ENCODE results near the gene SCAF8.
"Not testable (repeated sequence)": the region's sequence is repeated elsewhere in the genome, so short reads cannot be mapped to it uniquely, and the experiment has no call there.

SCAF8 gene

GRCh38 chr6:154715446-154715845 is 17.8 kb upstream of the SCAF8 start:
- no peak overlapping the region for H3K18ac ChIP-seq (ENCODE audit: low read length)
- H3K4me2 ChIP-seq (ENCODE audit: low read length) = no peak overlapping the region
- no peak overlapping the region for H3K4me3 ChIP-seq (ENCODE audit: low read length)
- H2AK5ac ChIP-seq (ENCODE audit: low read length) = no peak overlapping the region
- no peak for DNase-seq
- no peak overlapping the region for H4K8ac ChIP-seq (ENCODE audit: low read depth, low read length)
- no peaks in the 10 kb centered on the region for H3K27me3 ChIP-seq (ENCODE audit: insufficient read depth, low read length, poor library complexity)
- no peak overlapping the region for H4K5ac ChIP-seq (ENCODE audit: low read length)
- H3K4ac ChIP-seq (ENCODE audit: low read depth, low read length) = no peak overlapping the region
- H2BK15ac ChIP-seq (replicated peaks; ENCODE audit: low read depth) = no peak overlapping the region
- H3K36me3 ChIP-seq (ENCODE audit: control insufficient read depth, insufficient read depth, low read length) = no peaks in the 10 kb centered on the region
- no peaks in the 10 kb centered on the region for H3K79me1 ChIP-seq (ENCODE audit: low read length)
- H3K9ac ChIP-seq (ENCODE audit: low read length) = no peak overlapping the region
- H3K27ac ChIP-seq (ENCODE audit: low read depth, low read length) = no peak overlapping the region
- no CpG with 5 or more reads among the region's 1 CpG for WGBS (ENCODE audit: extremely low coverage, insufficient coverage, low lambda C conversion rate)
- H2BK5ac ChIP-seq (ENCODE audit: low read length) = no peak overlapping the region
- no peak overlapping the region for H2BK120ac ChIP-seq (ENCODE audit: low read depth, low read length)
- H3K23ac ChIP-seq (ENCODE audit: low read length) = no peak overlapping the region
- no peaks in the 10 kb centered on the region for H3K4me1 ChIP-seq (ENCODE audit: control insufficient read depth, low read depth, low read length)
- no peaks in the 10 kb centered on the region for H3K79me2 ChIP-seq (ENCODE audit: control insufficient read depth, insufficient read depth, low read length)
- H3K56ac ChIP-seq (ENCODE audit: low read length) = no peak overlapping the region

- H3K79me2 ChIP-seq (ENCODE audit: control insufficient read depth, insufficient read depth, low read length); H4K5ac ChIP-seq (ENCODE audit: low read length); H3K79me1 ChIP-seq (ENCODE audit: low read length); H2BK15ac ChIP-seq (replicated peaks; ENCODE audit: low read depth); H3K27me3 ChIP-seq (ENCODE audit: insufficient read depth, low read length, poor library complexity); H2BK5ac ChIP-seq (ENCODE audit: low read length); H4K8ac ChIP-seq (ENCODE audit: low read depth, low read length); H3K56ac ChIP-seq (ENCODE audit: low read length); DNase-seq; H3K9ac ChIP-seq (ENCODE audit: low read length); H3K27ac ChIP-seq (ENCODE audit: low read depth, low read length); H3K23ac ChIP-seq (ENCODE audit: low read length); H2BK120ac ChIP-seq (ENCODE audit: low read depth, low read length); H3K4me2 ChIP-seq (ENCODE audit: low read length); H2AK5ac ChIP-seq (ENCODE audit: low read length); H3K18ac ChIP-seq (ENCODE audit: low read length); H3K36me3 ChIP-seq (ENCODE audit: control insufficient read depth, insufficient read depth, low read length); H3K4me3 ChIP-seq (ENCODE audit: low read length); H3K4ac ChIP-seq (ENCODE audit: low read depth, low read length); H3K4me1 ChIP-seq (ENCODE audit: control insufficient read depth, low read depth, low read length): not testable (repeated sequence)
- no CpG with 5 or more reads among the region's 8 CpGs for WGBS (ENCODE audit: extremely low coverage, insufficient coverage, low lambda C conversion rate)
Observed at GRCh38 chr6:154716350-154716749, 16.9 kb upstream of the SCAF8 start.

- no CpG with 5 or more reads among the region's 4 CpGs for WGBS (ENCODE audit: extremely low coverage, insufficient coverage, low lambda C conversion rate)
- Histone ChIP-seq H3K36me3 (ENCODE audit: control insufficient read depth, insufficient read depth, low read length) (no peaks in the 10 kb centered on the region), H3K4me1 (ENCODE audit: control insufficient read depth, low read depth, low read length) (no peaks in the 10 kb centered on the region), H3K23ac (ENCODE audit: low read length) (no peak overlapping the region), H3K27me3 (ENCODE audit: insufficient read depth, low read length, poor library complexity) (no peaks in the 10 kb centered on the region), H3K9ac (ENCODE audit: low read length) (no peak overlapping the region), H3K18ac (ENCODE audit: low read length) (no peak overlapping the region), H3K27ac (ENCODE audit: low read depth, low read length) (no peak overlapping the region), H3K79me1 (ENCODE audit: low read length) (no peaks in the 10 kb centered on the region), H3K4me3 (ENCODE audit: low read length) (no peak overlapping the region), H2BK5ac (ENCODE audit: low read length) (no peak overlapping the region), H4K8ac (ENCODE audit: low read depth, low read length) (no peak overlapping the region), H3K56ac (ENCODE audit: low read length) (no peak overlapping the region), H3K4me2 (ENCODE audit: low read length) (no peak overlapping the region), H2AK5ac (ENCODE audit: low read length) (no peak overlapping the region), H3K4ac (ENCODE audit: low read depth, low read length) (no peak overlapping the region), H2BK120ac (ENCODE audit: low read depth, low read length) (no peak overlapping the region), H2BK15ac (replicated peaks; ENCODE audit: low read depth) (no peak overlapping the region), H3K79me2 (ENCODE audit: control insufficient read depth, insufficient read depth, low read length) (no peaks in the 10 kb centered on the region), H4K5ac (ENCODE audit: low read length) (no peak overlapping the region)
- no peak for DNase-seq
Observed at GRCh38 chr6:154719433-154719832, 13.8 kb upstream of the SCAF8 start.

- no peak overlapping the region for H2BK5ac ChIP-seq (ENCODE audit: low read length)
- no peak overlapping the region for H4K5ac ChIP-seq (ENCODE audit: low read length)
- no peak overlapping the region for H3K4ac ChIP-seq (ENCODE audit: low read depth, low read length)
- no CpG with 5 or more reads among the region's 1 CpG for WGBS (ENCODE audit: extremely low coverage, insufficient coverage, low lambda C conversion rate)
- H2BK120ac ChIP-seq (ENCODE audit: low read depth, low read length) = no peak overlapping the region
- H3K27ac ChIP-seq (ENCODE audit: low read depth, low read length) = no peak overlapping the region
- no peaks in the 10 kb centered on the region for H3K36me3 ChIP-seq (ENCODE audit: control insufficient read depth, insufficient read depth, low read length)
- H3K4me1 ChIP-seq (ENCODE audit: control insufficient read depth, low read depth, low read length) = no peaks in the 10 kb centered on the region
- H3K79me2 ChIP-seq (ENCODE audit: control insufficient read depth, insufficient read depth, low read length) = no peaks in the 10 kb centered on the region
- no peak for DNase-seq
- no peak overlapping the region for H4K8ac ChIP-seq (ENCODE audit: low read depth, low read length)
- no peak overlapping the region for H3K4me3 ChIP-seq (ENCODE audit: low read length)
- H2AK5ac ChIP-seq (ENCODE audit: low read length) = no peak overlapping the region
- no peak overlapping the region for H2BK15ac ChIP-seq (replicated peaks; ENCODE audit: low read depth)
- H3K56ac ChIP-seq (ENCODE audit: low read length) = no peak overlapping the region
- no peak overlapping the region for H3K23ac ChIP-seq (ENCODE audit: low read length)
- no peaks in the 10 kb centered on the region for H3K27me3 ChIP-seq (ENCODE audit: insufficient read depth, low read length, poor library complexity)
- H3K79me1 ChIP-seq (ENCODE audit: low read length) = no peaks in the 10 kb centered on the region
- H3K9ac ChIP-seq (ENCODE audit: low read length) = no peak overlapping the region
- no peak overlapping the region for H3K4me2 ChIP-seq (ENCODE audit: low read length)
- H3K18ac ChIP-seq (ENCODE audit: low read length) = no peak overlapping the region
Observed at GRCh38 chr6:154719854-154720253, 13.4 kb upstream of the SCAF8 start.

GRCh38 chr6:154721460-154721859 is 11.8 kb upstream of the SCAF8 start:
- Histone ChIP-seq H3K56ac (ENCODE audit: low read length) (no peak overlapping the region), H2BK120ac (ENCODE audit: low read depth, low read length) (no peak overlapping the region), H2BK15ac (replicated peaks; ENCODE audit: low read depth) (no peak overlapping the region), H2BK5ac (ENCODE audit: low read length) (no peak overlapping the region), H3K36me3 (ENCODE audit: control insufficient read depth, insufficient read depth, low read length) (no peaks in the 10 kb centered on the region), H3K18ac (ENCODE audit: low read length) (no peak overlapping the region), H3K4ac (ENCODE audit: low read depth, low read length) (no peak overlapping the region), H3K79me2 (ENCODE audit: control insufficient read depth, insufficient read depth, low read length) (no peaks in the 10 kb centered on the region), H3K4me3 (ENCODE audit: low read length) (no peak overlapping the region), H3K9ac (ENCODE audit: low read length) (no peak overlapping the region), H2AK5ac (ENCODE audit: low read length) (no peak overlapping the region), H3K23ac (ENCODE audit: low read length) (no peak overlapping the region), H3K27me3 (ENCODE audit: insufficient read depth, low read length, poor library complexity) (no peaks in the 10 kb centered on the region), H3K4me1 (ENCODE audit: control insufficient read depth, low read depth, low read length) (no peaks in the 10 kb centered on the region), H3K27ac (ENCODE audit: low read depth, low read length) (no peak overlapping the region), H4K5ac (ENCODE audit: low read length) (no peak overlapping the region), H4K8ac (ENCODE audit: low read depth, low read length) (no peak overlapping the region), H3K79me1 (ENCODE audit: low read length) (no peaks in the 10 kb centered on the region), H3K4me2 (ENCODE audit: low read length) (no peak overlapping the region)
- WGBS (ENCODE audit: extremely low coverage, insufficient coverage, low lambda C conversion rate) = no CpG with 5 or more reads among the region's 6 CpGs
- no peak for DNase-seq

- no peak for DNase-seq
- H2AK5ac ChIP-seq (ENCODE audit: low read length) = no peak overlapping the region
- no peak overlapping the region for H2BK120ac ChIP-seq (ENCODE audit: low read depth, low read length)
- no peak overlapping the region for H3K4ac ChIP-seq (ENCODE audit: low read depth, low read length)
- no peak overlapping the region for H4K8ac ChIP-seq (ENCODE audit: low read depth, low read length)
- H3K79me1 ChIP-seq (ENCODE audit: low read length) = no peaks in the 10 kb centered on the region
- H3K36me3 ChIP-seq (ENCODE audit: control insufficient read depth, insufficient read depth, low read length) = no peaks in the 10 kb centered on the region
- H2BK5ac ChIP-seq (ENCODE audit: low read length) = no peak overlapping the region
- no peaks in the 10 kb centered on the region for H3K27me3 ChIP-seq (ENCODE audit: insufficient read depth, low read length, poor library complexity)
- H3K4me2 ChIP-seq (ENCODE audit: low read length) = no peak overlapping the region
- H2BK15ac ChIP-seq (replicated peaks; ENCODE audit: low read depth) = no peak overlapping the region
- no peak overlapping the region for H3K4me3 ChIP-seq (ENCODE audit: low read length)
- no peaks in the 10 kb centered on the region for H3K79me2 ChIP-seq (ENCODE audit: control insufficient read depth, insufficient read depth, low read length)
- H3K23ac ChIP-seq (ENCODE audit: low read length) = no peak overlapping the region
- H3K56ac ChIP-seq (ENCODE audit: low read length) = no peak overlapping the region
- no peak overlapping the region for H3K27ac ChIP-seq (ENCODE audit: low read depth, low read length)
- H4K5ac ChIP-seq (ENCODE audit: low read length) = no peak overlapping the region
- no peak overlapping the region for H3K9ac ChIP-seq (ENCODE audit: low read length)
- 100% methylated on average over 1 of the region's 1 CpG for WGBS (ENCODE audit: extremely low coverage, insufficient coverage, low lambda C conversion rate)
- no peak overlapping the region for H3K18ac ChIP-seq (ENCODE audit: low read length)
- H3K4me1 ChIP-seq (ENCODE audit: control insufficient read depth, low read depth, low read length) = no peaks in the 10 kb centered on the region
Observed at GRCh38 chr6:154726887-154727286, 6.3 kb upstream of the SCAF8 start.
